Measurements from ENCODE around the gene BTD.

DNA sequence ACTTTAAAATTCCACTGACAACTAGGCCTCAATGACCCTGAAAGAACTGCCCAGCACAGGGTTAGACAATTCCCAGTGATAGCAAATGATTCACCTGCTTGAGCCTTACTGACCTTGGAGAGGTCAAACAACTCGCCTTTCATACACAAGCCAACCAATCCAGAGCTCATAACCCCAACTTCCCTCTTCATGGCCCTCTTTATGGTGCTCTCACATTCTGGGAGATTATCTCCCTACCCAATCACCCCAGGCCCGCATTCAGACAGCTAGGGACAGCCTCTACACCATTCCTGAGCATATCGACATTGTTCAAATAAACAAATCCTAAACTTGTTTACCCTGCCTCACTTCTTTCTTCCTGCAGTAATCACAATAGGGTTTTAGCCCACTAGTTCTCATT lies 47.8 kb upstream of the BTD start:
- TF ChIP-seq, protein P1, sequence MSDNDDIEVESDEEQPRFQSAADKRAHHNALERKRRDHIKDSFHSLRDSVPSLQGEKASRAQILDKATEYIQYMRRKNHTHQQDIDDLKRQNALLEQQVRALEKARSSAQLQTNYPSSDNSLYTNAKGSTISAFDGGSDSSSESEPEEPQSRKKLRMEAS (IDR thresholded peaks at IDR 0.05): no peak
- TF ChIP-seq EGR1 (IDR thresholded peaks at IDR 0.05; ENCODE audit: low read depth in 2 of 2): no peak
- TF ChIP-seq RAD21 (IDR thresholded peaks at IDR 0.05): peak in 1 of 2 donors; percentile 41
- TF ChIP-seq, protein P2, sequence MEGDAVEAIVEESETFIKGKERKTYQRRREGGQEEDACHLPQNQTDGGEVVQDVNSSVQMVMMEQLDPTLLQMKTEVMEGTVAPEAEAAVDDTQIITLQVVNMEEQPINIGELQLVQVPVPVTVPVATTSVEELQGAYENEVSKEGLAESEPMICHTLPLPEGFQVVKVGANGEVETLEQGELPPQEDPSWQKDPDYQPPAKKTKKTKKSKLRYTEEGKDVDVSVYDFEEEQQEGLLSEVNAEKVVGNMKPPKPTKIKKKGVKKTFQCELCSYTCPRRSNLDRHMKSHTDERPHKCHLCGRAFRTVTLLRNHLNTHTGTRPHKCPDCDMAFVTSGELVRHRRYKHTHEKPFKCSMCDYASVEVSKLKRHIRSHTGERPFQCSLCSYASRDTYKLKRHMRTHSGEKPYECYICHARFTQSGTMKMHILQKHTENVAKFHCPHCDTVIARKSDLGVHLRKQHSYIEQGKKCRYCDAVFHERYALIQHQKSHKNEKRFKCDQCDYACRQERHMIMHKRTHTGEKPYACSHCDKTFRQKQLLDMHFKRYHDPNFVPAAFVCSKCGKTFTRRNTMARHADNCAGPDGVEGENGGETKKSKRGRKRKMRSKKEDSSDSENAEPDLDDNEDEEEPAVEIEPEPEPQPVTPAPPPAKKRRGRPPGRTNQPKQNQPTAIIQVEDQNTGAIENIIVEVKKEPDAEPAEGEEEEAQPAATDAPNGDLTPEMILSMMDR (IDR thresholded peaks at IDR 0.05; ENCODE audit: low read depth, low read length, missing input control): no peak
- no peak for TF ChIP-seq TAF1 (conservative IDR thresholded peaks at IDR 0.05)
- peak; percentile 39 to 44 for TF ChIP-seq JUND (IDR thresholded peaks at IDR 0.05)
- TF ChIP-seq, protein P3, sequence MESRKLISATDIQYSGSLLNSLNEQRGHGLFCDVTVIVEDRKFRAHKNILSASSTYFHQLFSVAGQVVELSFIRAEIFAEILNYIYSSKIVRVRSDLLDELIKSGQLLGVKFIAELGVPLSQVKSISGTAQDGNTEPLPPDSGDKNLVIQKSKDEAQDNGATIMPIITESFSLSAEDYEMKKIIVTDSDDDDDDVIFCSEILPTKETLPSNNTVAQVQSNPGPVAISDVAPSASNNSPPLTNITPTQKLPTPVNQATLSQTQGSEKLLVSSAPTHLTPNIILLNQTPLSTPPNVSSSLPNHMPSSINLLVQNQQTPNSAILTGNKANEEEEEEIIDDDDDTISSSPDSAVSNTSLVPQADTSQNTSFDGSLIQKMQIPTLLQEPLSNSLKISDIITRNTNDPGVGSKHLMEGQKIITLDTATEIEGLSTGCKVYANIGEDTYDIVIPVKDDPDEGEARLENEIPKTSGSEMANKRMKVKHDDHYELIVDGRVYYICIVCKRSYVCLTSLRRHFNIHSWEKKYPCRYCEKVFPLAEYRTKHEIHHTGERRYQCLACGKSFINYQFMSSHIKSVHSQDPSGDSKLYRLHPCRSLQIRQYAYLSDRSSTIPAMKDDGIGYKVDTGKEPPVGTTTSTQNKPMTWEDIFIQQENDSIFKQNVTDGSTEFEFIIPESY (IDR thresholded peaks at IDR 0.05): no peak
- TF ChIP-seq YY1 (IDR thresholded peaks at IDR 0.05): no peak
- TF ChIP-seq, protein P4, sequence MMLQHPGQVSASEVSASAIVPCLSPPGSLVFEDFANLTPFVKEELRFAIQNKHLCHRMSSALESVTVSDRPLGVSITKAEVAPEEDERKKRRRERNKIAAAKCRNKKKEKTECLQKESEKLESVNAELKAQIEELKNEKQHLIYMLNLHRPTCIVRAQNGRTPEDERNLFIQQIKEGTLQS (IDR thresholded peaks at IDR 0.05): peak; percentile 28
- TF ChIP-seq RXRA (IDR thresholded peaks at IDR 0.05): peak; percentile 88 to 93
- peak; percentile 62 for TF ChIP-seq SP1 (IDR thresholded peaks at IDR 0.05)
- TF ChIP-seq, protein P5, sequence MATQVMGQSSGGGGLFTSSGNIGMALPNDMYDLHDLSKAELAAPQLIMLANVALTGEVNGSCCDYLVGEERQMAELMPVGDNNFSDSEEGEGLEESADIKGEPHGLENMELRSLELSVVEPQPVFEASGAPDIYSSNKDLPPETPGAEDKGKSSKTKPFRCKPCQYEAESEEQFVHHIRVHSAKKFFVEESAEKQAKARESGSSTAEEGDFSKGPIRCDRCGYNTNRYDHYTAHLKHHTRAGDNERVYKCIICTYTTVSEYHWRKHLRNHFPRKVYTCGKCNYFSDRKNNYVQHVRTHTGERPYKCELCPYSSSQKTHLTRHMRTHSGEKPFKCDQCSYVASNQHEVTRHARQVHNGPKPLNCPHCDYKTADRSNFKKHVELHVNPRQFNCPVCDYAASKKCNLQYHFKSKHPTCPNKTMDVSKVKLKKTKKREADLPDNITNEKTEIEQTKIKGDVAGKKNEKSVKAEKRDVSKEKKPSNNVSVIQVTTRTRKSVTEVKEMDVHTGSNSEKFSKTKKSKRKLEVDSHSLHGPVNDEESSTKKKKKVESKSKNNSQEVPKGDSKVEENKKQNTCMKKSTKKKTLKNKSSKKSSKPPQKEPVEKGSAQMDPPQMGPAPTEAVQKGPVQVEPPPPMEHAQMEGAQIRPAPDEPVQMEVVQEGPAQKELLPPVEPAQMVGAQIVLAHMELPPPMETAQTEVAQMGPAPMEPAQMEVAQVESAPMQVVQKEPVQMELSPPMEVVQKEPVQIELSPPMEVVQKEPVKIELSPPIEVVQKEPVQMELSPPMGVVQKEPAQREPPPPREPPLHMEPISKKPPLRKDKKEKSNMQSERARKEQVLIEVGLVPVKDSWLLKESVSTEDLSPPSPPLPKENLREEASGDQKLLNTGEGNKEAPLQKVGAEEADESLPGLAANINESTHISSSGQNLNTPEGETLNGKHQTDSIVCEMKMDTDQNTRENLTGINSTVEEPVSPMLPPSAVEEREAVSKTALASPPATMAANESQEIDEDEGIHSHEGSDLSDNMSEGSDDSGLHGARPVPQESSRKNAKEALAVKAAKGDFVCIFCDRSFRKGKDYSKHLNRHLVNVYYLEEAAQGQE (IDR thresholded peaks at IDR 0.05): no peak

All from liver (tissue), 3 donors.